Measurements from ENCODE around the gene PLA2G6.

The PLA2G6 gene

DNA sequence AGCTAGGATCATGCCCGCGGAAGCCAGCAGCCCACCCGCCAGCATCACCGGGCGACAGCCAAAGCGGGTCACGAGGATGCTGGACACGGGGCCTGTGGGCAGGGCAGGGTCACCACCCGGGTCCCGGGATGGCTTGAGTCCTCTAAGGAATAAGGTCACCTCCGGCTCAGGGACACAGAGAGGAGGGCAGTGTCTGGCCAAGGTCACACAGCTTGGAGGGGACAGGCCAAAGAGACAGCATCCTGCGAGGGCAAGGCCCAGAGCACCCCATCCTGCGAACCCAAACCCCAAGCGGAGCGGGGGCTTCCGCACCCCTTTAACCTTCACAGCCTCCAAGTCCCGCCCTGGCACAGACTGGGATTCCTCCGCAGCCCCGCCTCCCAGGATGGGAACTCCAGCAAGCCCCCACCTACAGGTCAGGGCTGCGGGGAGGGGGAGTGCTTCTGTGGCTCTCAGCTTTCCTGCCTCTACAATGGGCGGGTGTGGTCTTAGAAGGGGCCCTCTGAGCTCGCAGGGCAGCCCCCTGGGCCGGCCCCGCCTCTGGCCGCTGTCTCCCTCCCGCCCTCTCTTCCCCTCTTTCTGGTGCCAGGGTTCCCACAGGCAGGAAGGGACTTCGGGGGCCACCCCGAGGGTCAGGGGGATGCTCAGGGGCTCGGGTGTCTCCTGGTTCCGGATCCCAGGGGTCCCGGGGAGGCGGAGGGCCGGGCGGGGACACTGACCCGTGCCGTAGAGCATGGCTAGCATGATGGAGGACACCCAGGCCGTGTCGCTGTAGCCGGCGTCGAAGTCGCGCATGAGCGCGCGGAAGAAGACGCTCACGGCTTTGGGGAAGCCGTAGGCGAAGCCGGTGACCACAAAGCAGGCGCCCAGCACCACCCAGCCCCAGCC lies 99.4 kb downstream of the PLA2G6 start:
- H3K27me3 ChIP-seq (ENCODE audit: insufficient read depth, poor library complexity, severe bottlenecking): peaks cover 28% of the 10 kb centered on the region
- no peaks in the 10 kb centered on the region for H3K36me3 ChIP-seq (ENCODE audit: low read depth)
- no peak overlapping the region for H3K27ac ChIP-seq (ENCODE audit: poor library complexity, severe bottlenecking)
- no peak for TF ChIP-seq CTCF (IDR thresholded peaks at IDR 0.05; ENCODE audit: poor library complexity, severe bottlenecking)
- no peaks in the 10 kb centered on the region for H3K9me3 ChIP-seq (ENCODE audit: severe bottlenecking)
- H3K4me1 ChIP-seq (ENCODE audit: insufficient read depth, poor library complexity, severe bottlenecking): no peaks in the 10 kb centered on the region
- no peak overlapping the region for H3K4me3 ChIP-seq (ENCODE audit: severe bottlenecking)
- ATAC-seq (ENCODE audit: low read depth) (no peak), DNase-seq (ENCODE audit: low spot score) (no peak)

DNA sequence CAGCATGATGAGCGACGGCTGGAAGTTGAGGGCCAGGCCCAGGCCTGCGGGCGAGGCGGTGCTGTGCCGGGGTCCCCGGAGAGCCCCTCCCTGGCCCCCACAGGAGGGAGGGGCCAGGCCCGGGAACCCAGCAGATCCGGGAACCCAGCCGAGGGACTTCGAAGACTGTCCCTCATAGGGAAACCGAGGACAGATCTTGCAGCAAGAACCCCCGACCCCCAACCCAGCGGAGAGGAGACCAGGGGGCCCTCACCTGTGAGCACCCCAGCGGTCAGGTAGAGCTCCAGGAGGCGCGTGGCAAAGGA lies 100.0 kb downstream of the PLA2G6 start:
- no peak overlapping the region for H3K27ac ChIP-seq (ENCODE audit: poor library complexity, severe bottlenecking)
- TF ChIP-seq CTCF (IDR thresholded peaks at IDR 0.05; ENCODE audit: poor library complexity, severe bottlenecking): no peak
- DNase-seq (ENCODE audit: low spot score) (no peak), ATAC-seq (ENCODE audit: low read depth) (no peak)
- no peaks in the 10 kb centered on the region for H3K36me3 ChIP-seq (ENCODE audit: low read depth)
- peaks cover 28% of the 10 kb centered on the region for H3K27me3 ChIP-seq (ENCODE audit: insufficient read depth, poor library complexity, severe bottlenecking)
- H3K4me1 ChIP-seq (ENCODE audit: insufficient read depth, poor library complexity, severe bottlenecking): no peaks in the 10 kb centered on the region
- H3K9me3 ChIP-seq (ENCODE audit: severe bottlenecking): no peaks in the 10 kb centered on the region
- peak overlapping the region; percentile 13 for H3K4me3 ChIP-seq (ENCODE audit: severe bottlenecking)

- DNase-seq (ENCODE audit: low spot score) (no peak), ATAC-seq (ENCODE audit: low read depth) (peak; percentile 20; the same call in 2 of the 3 replicates)
- no peak overlapping the region for H3K27ac ChIP-seq (ENCODE audit: poor library complexity, severe bottlenecking)
- peak overlapping the region; percentile 13 for H3K4me3 ChIP-seq (ENCODE audit: severe bottlenecking)
- H3K36me3 ChIP-seq (ENCODE audit: low read depth): no peaks in the 10 kb centered on the region
- no peak for TF ChIP-seq CTCF (IDR thresholded peaks at IDR 0.05; ENCODE audit: poor library complexity, severe bottlenecking)
- H3K27me3 ChIP-seq (ENCODE audit: insufficient read depth, poor library complexity, severe bottlenecking): peaks cover 28% of the 10 kb centered on the region
- no peaks in the 10 kb centered on the region for H3K4me1 ChIP-seq (ENCODE audit: insufficient read depth, poor library complexity, severe bottlenecking)
- no peaks in the 10 kb centered on the region for H3K9me3 ChIP-seq (ENCODE audit: severe bottlenecking)
These were observed 100.6 kb downstream of the PLA2G6 start for GRCh38 chr22:38080850-38081635.

GRCh38 chr22:38080474-38080849 lies 101.2 kb downstream of the PLA2G6 start:
- DNase-seq (ENCODE audit: low spot score) (no peak), ATAC-seq (ENCODE audit: low read depth) (no peak)
- TF ChIP-seq CTCF (IDR thresholded peaks at IDR 0.05; ENCODE audit: poor library complexity, severe bottlenecking): no peak
- Histone ChIP-seq H3K9me3 (ENCODE audit: severe bottlenecking) (no peaks in the 10 kb centered on the region), H3K27me3 (ENCODE audit: insufficient read depth, poor library complexity, severe bottlenecking) (peaks cover 28% of the 10 kb centered on the region), H3K27ac (ENCODE audit: poor library complexity, severe bottlenecking) (no peak overlapping the region), H3K4me3 (ENCODE audit: severe bottlenecking) (no peak overlapping the region), H3K4me1 (ENCODE audit: insufficient read depth, poor library complexity, severe bottlenecking) (no peaks in the 10 kb centered on the region), H3K36me3 (ENCODE audit: low read depth) (no peaks in the 10 kb centered on the region)
